Astrocyte (in vitro differentiated cells and primary cell): Measurements from ENCODE around the gene NT5DC3.

ENCODE experiments used
- CTCF ChIP-seq: IDR thresholded peaks from 2 replicates; pipeline ENCODE4 v1.5.1; 2011; ENCODE audit warnings: low read depth, mild to moderate bottlenecking, inconsistent platforms, low read length, moderate library complexity; ENCODE audit not compliant: insufficient read depth
- EZH2 ChIP-seq: IDR thresholded peaks from 2 replicates; pipeline ENCODE4 v1.6.1; 2012; ENCODE audit warnings: mild to moderate bottlenecking, low read length, inconsistent platforms; ENCODE audit not compliant: insufficient read depth

GRCh38 chr12:103801709-103802585, 39.1 kb downstream of the NT5DC3 start:
- TF ChIP-seq EZH2 (no peak), CTCF (no peak)
